GM21576 (cell line): ENCODE measurements around the gene ACOX1.
"Not testable (repeated sequence)": the region's sequence is repeated elsewhere in the genome, so short reads cannot be mapped to it uniquely, and the experiment has no call there.

ENCODE experiments used
- ATAC-seq: cut with Tn5 transposase; IDR thresholded peaks from one replicate; pipeline ENCODE4 v1.9.1; 2021; ENCODE audit warnings: mild to moderate bottlenecking, moderate library complexity; ENCODE audit not compliant: unreplicated experiment

The ACOX1 gene

GRCh38 chr17:75983501-75984181 is 4.7 kb upstream of the ACOX1 start:
- no peak for ATAC-seq

- ATAC-seq, result no peak
Measured at GRCh38 chr17:75981019-75981615, 2.2 kb upstream of the ACOX1 start.

- ATAC-seq, result no peak
Measured at GRCh38 chr17:75980188-75981018, 1.4 kb upstream of the ACOX1 start.

GRCh38 chr17:75979705-75980187 is 780 bp upstream of the ACOX1 start:
- peak; percentile 5 for ATAC-seq

GRCh38 chr17:75976175-75976848 is 2.7 kb downstream of the ACOX1 start:
- ATAC-seq, result no peak

GRCh38 chr17:75975757-75976174 is 3.2 kb downstream of the ACOX1 start:
- ATAC-seq, result no peak

GRCh38 chr17:75975187-75975586 is 3.8 kb downstream of the ACOX1 start:
- ATAC-seq, result not testable (repeated sequence)

GRCh38 chr17:75970626-75971025 is 8.3 kb downstream of the ACOX1 start:
- ATAC-seq, result no peak

GRCh38 chr17:75970011-75970523 is 8.9 kb downstream of the ACOX1 start:
- no peak for ATAC-seq

- not testable (repeated sequence) for ATAC-seq
Measured at GRCh38 chr17:75969044-75969443, 9.9 kb downstream of the ACOX1 start.

- no peak for ATAC-seq
Measured at GRCh38 chr17:75965468-75965867, 13.5 kb downstream of the ACOX1 start.

- no peak for ATAC-seq
Measured at GRCh38 chr17:75959839-75960511, 19.0 kb downstream of the ACOX1 start.

GRCh38 chr17:75959051-75959838 is 19.7 kb downstream of the ACOX1 start:
- no peak for ATAC-seq

- no peak for ATAC-seq
Measured at GRCh38 chr17:75950855-75951554, 28.0 kb downstream of the ACOX1 start.

GRCh38 chr17:75950421-75950820 is 28.5 kb downstream of the ACOX1 start:
- ATAC-seq, result no peak

GRCh38 chr17:75945211-75945610 is 33.8 kb downstream of the ACOX1 start:
- ATAC-seq, result no peak

GRCh38 chr17:75943491-75943890 is 35.5 kb downstream of the ACOX1 start:
- no peak for ATAC-seq

GRCh38 chr17:75942473-75942872 is 36.5 kb downstream of the ACOX1 start:
- no peak for ATAC-seq

GRCh38 chr17:75941442-75941819 is 37.5 kb downstream of the ACOX1 start:
- no peak for ATAC-seq
